NCI-H82 (cell line): ENCODE measurements around the gene H2AZ2.

Experiments
- DNase-seq: peaks from one replicate; lab custom pipeline; 2025; lab: John Stamatoyannopoulos, UW

Gene H2AZ2

GRCh38 chr7:44784364-44784763 lies 63.5 kb downstream of the H2AZ2 start:
- DNase-seq: no peak

GRCh38 chr7:44783407-44783806 lies 64.5 kb downstream of the H2AZ2 start:
- no peak for DNase-seq

GRCh38 chr7:44782460-44782859 lies 65.4 kb downstream of the H2AZ2 start:
- DNase-seq: no peak
